Measurements from ENCODE around the gene ADTRP. TPM values are rescaled to one million over a fixed set of nuclear protein-coding genes. Genes with fewer than 3 reads are reported as not detected.

Gene ADTRP
- total RNA-seq, 2 experiments from 2014 or later, result not detected

- intact Hi-C loops (cut with micrococcal nuclease; ENCODE audit: unreplicated experiment), result no loop called here
- Histone ChIP-seq H3K79me2 (ENCODE audit: insufficient read depth, low read depth, low read length) (no peaks in the 10 kb centered on the region), H3K9me2 (ENCODE audit: insufficient read depth, low read length) (no peaks in the 10 kb centered on the region), H3K4me2 (ENCODE audit: low read length) (no peak overlapping the region), H3K27ac (ENCODE audit: low read depth, low read length, poor library complexity, severe bottlenecking) (no peak overlapping the region), H3K9me3 (ENCODE audit: low read length) (no peaks in the 10 kb centered on the region), H3K4me3 (ENCODE audit: low read depth, low read length, poor library complexity, severe bottlenecking) (no peak overlapping the region), H2AFZ (ENCODE audit: low read length) (no peak overlapping the region), H4K20me1 (ENCODE audit: insufficient read depth, low read length) (no peaks in the 10 kb centered on the region), H3K36me3 (ENCODE audit: insufficient read depth, low read length) (no peaks in the 10 kb centered on the region), H3K4me1 (ENCODE audit: insufficient read depth, low read length, poor library complexity, severe bottlenecking) (no peaks in the 10 kb centered on the region)
- ChIA-PET CTCF (ENCODE audit: unreplicated experiment) (no interaction called here), POLR2A (no interaction called here)
- TF ChIP-seq CTCF (conservative IDR thresholded peaks at IDR 0.05; ENCODE audit: low read length) (no peak), EZH2phosphoT487 (IDR thresholded peaks at IDR 0.05; ENCODE audit: borderline replicate concordance, low read depth, low read length) (no peak)
- no TSS peak for BruUV-seq (replicated peaks)
- DNase-seq (ENCODE audit: low spot score), result no peak
These were observed 103.0 kb downstream of the ADTRP start for GRCh38 chr6:11675601-11676000.

- Histone ChIP-seq H2AFZ (ENCODE audit: low read length) (no peak overlapping the region), H3K9me3 (ENCODE audit: low read length) (no peaks in the 10 kb centered on the region), H3K4me3 (ENCODE audit: low read depth, low read length, poor library complexity, severe bottlenecking) (no peak overlapping the region), H3K4me1 (ENCODE audit: insufficient read depth, low read length, poor library complexity, severe bottlenecking) (no peaks in the 10 kb centered on the region), H3K4me2 (ENCODE audit: low read length) (no peak overlapping the region), H4K20me1 (ENCODE audit: insufficient read depth, low read length) (no peaks in the 10 kb centered on the region), H3K27ac (ENCODE audit: low read depth, low read length, poor library complexity, severe bottlenecking) (no peak overlapping the region), H3K36me3 (ENCODE audit: insufficient read depth, low read length) (no peaks in the 10 kb centered on the region), H3K9me2 (ENCODE audit: insufficient read depth, low read length) (no peaks in the 10 kb centered on the region), H3K79me2 (ENCODE audit: insufficient read depth, low read depth, low read length) (no peaks in the 10 kb centered on the region)
- intact Hi-C loops (cut with micrococcal nuclease; ENCODE audit: unreplicated experiment), result loop anchor here (5.0 kb wide), 1 partner anchor 1415 kb away; no protein-coding TSS in a partner anchor
- no peak for DNase-seq (ENCODE audit: low spot score)
- TF ChIP-seq CTCF (conservative IDR thresholded peaks at IDR 0.05; ENCODE audit: low read length), result no peak
- BruUV-seq (replicated peaks), result no TSS peak
- CTCF ChIA-PET (ENCODE audit: unreplicated experiment), result no interaction called here
- POLR2A ChIA-PET, result interaction anchor here (1.0 kb wide), 1 partner anchor 9 kb away, joined by 3 read pairs; no protein-coding TSS in a partner anchor
These were observed 105.9 kb downstream of the ADTRP start for GRCh38 chr6:11672669-11673068.

GRCh38 chr6:11672256-11672655 lies 106.3 kb downstream of the ADTRP start:
- Histone ChIP-seq H3K9me2 (ENCODE audit: insufficient read depth, low read length) (no peaks in the 10 kb centered on the region), H2AFZ (ENCODE audit: low read length) (no peak overlapping the region), H3K9me3 (ENCODE audit: low read length) (no peaks in the 10 kb centered on the region), H3K36me3 (ENCODE audit: insufficient read depth, low read length) (no peaks in the 10 kb centered on the region), H3K4me1 (ENCODE audit: insufficient read depth, low read length, poor library complexity, severe bottlenecking) (no peaks in the 10 kb centered on the region), H3K79me2 (ENCODE audit: insufficient read depth, low read depth, low read length) (no peaks in the 10 kb centered on the region), H3K4me2 (ENCODE audit: low read length) (no peak overlapping the region), H3K27ac (ENCODE audit: low read depth, low read length, poor library complexity, severe bottlenecking) (no peak overlapping the region), H4K20me1 (ENCODE audit: insufficient read depth, low read length) (no peaks in the 10 kb centered on the region), H3K4me3 (ENCODE audit: low read depth, low read length, poor library complexity, severe bottlenecking) (no peak overlapping the region)
- ChIA-PET POLR2A (no interaction called here), CTCF (ENCODE audit: unreplicated experiment) (no interaction called here)
- TF ChIP-seq EZH2phosphoT487 (IDR thresholded peaks at IDR 0.05; ENCODE audit: borderline replicate concordance, low read depth, low read length) (no peak), CTCF (conservative IDR thresholded peaks at IDR 0.05; ENCODE audit: low read length) (no peak)
- no TSS peak for BruUV-seq (replicated peaks)
- DNase-seq (ENCODE audit: low spot score), result no peak
- intact Hi-C loops (cut with micrococcal nuclease; ENCODE audit: unreplicated experiment), result loop anchor here (5.0 kb wide), 1 partner anchor 1415 kb away; no protein-coding TSS in a partner anchor

Measured in OCI-LY7 (cell line).